CD4-positive, alpha-beta T cell (primary cell): ENCODE measurements around the gene SEMA3F. TPM values are rescaled to one million over a fixed set of nuclear protein-coding genes. Genes with fewer than 3 reads are reported as not detected.

Experiments
- ATAC-seq: fragments of 200-7000 bp; cut with Tn5 transposase; one replicate; pipeline ENCODE4 v1.10.0; 2022; ENCODE audit warnings: mild to moderate bottlenecking; ENCODE audit not compliant: poor library complexity
- CTCF ChIA-PET: fragments of 350-600 bp; sonication (Branson Sonifier 250); formaldehyde crosslinking; loops from one replicate; lab custom pipeline; 2021; ENCODE audit warnings: antibody characterized with exemption, inconsistent platforms; lab: Charles Lee
- POLR2A ChIA-PET: fragments of 350-600 bp; sonication (Branson Sonifier 250); formaldehyde crosslinking; loops from one replicate; lab custom pipeline; 2021; ENCODE audit warnings: antibody characterized with exemption, inconsistent platforms; lab: Charles Lee
- DNase-seq, 14 experiments: peaks; one replicate each; pipeline ENCODE4 v3.0.0-alpha.2; 2013 to 2020; ENCODE audit warnings: mixed read lengths in 2 of 14
- H3K27ac ChIP-seq, 2 donors: one replicate each; pipeline versions ENCODE4 v1.5.1 to v1.7.0; 2013; ENCODE audit warnings: low read length in 2 of 2, low read depth in 1 of 2, mild to moderate bottlenecking in 1 of 2
- H3K27me3 ChIP-seq, 2 experiments: 1 replicate in 1 of 2; 2 replicates in 1 of 2; pipeline versions ENCODE4 v1.6.1 to v1.7.0; 2013; ENCODE audit warnings: low read length in 2 of 2, control low read depth in 1 of 2, mild to moderate bottlenecking in 1 of 2, moderate library complexity in 1 of 2; ENCODE audit not compliant: insufficient read depth in 2 of 2, control insufficient read depth in 1 of 2
- H3K36me3 ChIP-seq: one replicate; pipeline ENCODE4 v1.6.1; 2013; ENCODE audit warnings: low read length, control low read depth; ENCODE audit not compliant: insufficient read depth
- H3K4me1 ChIP-seq: one replicate; pipeline ENCODE4 v1.6.1; 2013; ENCODE audit warnings: low read length, control low read depth; ENCODE audit not compliant: insufficient read depth
- H3K4me3 ChIP-seq: one replicate; pipeline ENCODE4 v1.5.1; 2013; ENCODE audit warnings: mild to moderate bottlenecking, low read length, moderate library complexity
- H3K9me3 ChIP-seq, 2 experiments: 1 replicate in 1 of 2; 2 replicates in 1 of 2; pipeline versions ENCODE4 v1.6.1 to v1.7.0; 2013; ENCODE audit warnings: low read length in 2 of 2, mild to moderate bottlenecking in 2 of 2, control low read depth in 1 of 2, moderate library complexity in 1 of 2; ENCODE audit not compliant: control insufficient read depth in 1 of 2, insufficient read depth in 1 of 2
- H3K27ac Mint-ChIP-seq: one replicate; pipeline ENCODE4 v1.8.0; 2020; ENCODE audit warnings: mixed read lengths
- H3K27me3 Mint-ChIP-seq: one replicate; pipeline ENCODE4 v1.8.0; 2021; ENCODE audit warnings: mixed read lengths
- H3K36me3 Mint-ChIP-seq: one replicate; pipeline ENCODE4 v1.8.0; 2021; ENCODE audit warnings: low read depth, mixed read lengths
- H3K4me1 Mint-ChIP-seq: one replicate; pipeline ENCODE4 v1.8.0; 2021; ENCODE audit warnings: low read depth, mixed read lengths
- H3K4me3 Mint-ChIP-seq: one replicate; pipeline ENCODE4 v1.8.0; 2020; ENCODE audit warnings: mild to moderate bottlenecking, mixed read lengths
- H3K9me3 Mint-ChIP-seq: one replicate; pipeline ENCODE4 v1.8.0; 2020; ENCODE audit warnings: mixed read lengths
- intact Hi-C, 2 experiments: fragments of 100-400 bp; cut with DNase I in 1 of 2; cut with micrococcal nuclease in 1 of 2; formaldehyde crosslinking; loops; one replicate each; pipeline versions ENCODE4 v1.15.1 to v1.9.0; 2023 to 2025; cut with DNase I, micrococcal nuclease
- total RNA-seq, 174 experiments: library from RNA in 2 of 174; stranded (reverse) in 2 of 174; gene quantifications; one replicate each; pipeline ENCODE4 v1.2.3 and lab custom pipeline; 2021 to 2026
- TF ChIP-seq, protein P1 (sequence below): fragments of 200-600 bp; IDR thresholded peaks from one replicate; pipeline ENCODE4 v1.8.0; 2022; ENCODE audit warnings: antibody characterized with exemption, mild to moderate bottlenecking

SEMA3F gene
- total RNA-seq, 2 experiments from 2014 or later = 0.22 to 1.1 TPM

DNA sequence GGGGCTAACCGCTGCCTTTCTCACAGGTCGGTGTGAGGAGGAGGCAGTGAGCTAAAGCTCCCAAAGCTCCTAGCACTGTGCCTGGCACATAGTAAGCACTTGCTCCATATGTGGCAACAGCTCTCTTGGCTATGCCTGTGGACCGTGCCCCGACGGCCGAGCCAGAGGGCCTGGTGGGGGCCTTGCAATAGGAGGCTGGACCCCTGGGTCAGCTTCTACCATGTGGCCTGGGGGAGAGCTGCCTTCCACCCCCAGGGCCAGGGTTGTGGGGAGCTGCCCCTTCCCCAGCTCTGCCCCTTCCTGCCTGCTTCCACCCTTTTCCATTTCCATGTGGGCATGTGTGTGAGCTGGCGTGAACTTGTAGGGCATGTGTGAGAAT lies 19.4 kb downstream of the SEMA3F start:
- no peaks in the 10 kb centered on the region for H3K27me3 Mint-ChIP-seq
- TF ChIP-seq, protein P1, sequence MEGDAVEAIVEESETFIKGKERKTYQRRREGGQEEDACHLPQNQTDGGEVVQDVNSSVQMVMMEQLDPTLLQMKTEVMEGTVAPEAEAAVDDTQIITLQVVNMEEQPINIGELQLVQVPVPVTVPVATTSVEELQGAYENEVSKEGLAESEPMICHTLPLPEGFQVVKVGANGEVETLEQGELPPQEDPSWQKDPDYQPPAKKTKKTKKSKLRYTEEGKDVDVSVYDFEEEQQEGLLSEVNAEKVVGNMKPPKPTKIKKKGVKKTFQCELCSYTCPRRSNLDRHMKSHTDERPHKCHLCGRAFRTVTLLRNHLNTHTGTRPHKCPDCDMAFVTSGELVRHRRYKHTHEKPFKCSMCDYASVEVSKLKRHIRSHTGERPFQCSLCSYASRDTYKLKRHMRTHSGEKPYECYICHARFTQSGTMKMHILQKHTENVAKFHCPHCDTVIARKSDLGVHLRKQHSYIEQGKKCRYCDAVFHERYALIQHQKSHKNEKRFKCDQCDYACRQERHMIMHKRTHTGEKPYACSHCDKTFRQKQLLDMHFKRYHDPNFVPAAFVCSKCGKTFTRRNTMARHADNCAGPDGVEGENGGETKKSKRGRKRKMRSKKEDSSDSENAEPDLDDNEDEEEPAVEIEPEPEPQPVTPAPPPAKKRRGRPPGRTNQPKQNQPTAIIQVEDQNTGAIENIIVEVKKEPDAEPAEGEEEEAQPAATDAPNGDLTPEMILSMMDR = no peak
- CTCF ChIA-PET = no interaction called here

DNA sequence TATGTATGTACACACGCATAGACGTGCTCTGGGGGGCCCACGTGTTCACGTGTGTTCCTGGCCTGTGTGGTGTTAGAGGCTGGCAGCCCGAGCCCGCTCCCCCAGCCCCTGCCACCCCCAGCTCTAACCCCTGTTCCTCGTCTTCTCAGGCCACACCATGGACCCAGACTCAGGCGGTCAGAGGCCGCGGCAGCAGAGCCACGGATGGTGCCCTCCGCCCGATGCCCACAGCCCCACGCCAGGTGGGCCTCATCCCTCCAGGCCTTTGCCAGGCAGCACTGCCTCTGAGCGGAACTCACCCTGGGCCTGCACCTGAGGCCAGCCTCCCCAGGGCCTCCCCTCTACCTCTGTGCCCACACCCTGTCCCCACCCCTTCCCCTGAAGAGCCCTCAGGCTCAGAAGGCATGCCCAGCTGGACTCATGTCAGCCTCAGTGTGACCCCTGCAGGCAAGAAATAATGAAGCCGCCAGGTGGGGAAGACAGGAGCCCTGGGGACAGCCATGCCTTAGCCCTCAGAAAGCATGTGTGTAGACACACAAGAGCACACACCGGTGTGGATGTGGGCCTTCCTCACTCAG lies 19.9 kb downstream of the SEMA3F start:
- no peaks in the 10 kb centered on the region for H3K27me3 ChIP-seq
- ChIA-PET CTCF (no interaction called here), POLR2A (no interaction called here)
- no peak overlapping the region for H3K27ac ChIP-seq
- Mint-ChIP-seq H3K4me1 (no peaks in the 10 kb centered on the region), H3K4me3 (no peak overlapping the region), H3K36me3 (no peaks in the 10 kb centered on the region), H3K27me3 (no peaks in the 10 kb centered on the region), H3K27ac (no peak overlapping the region), H3K9me3 (no peaks in the 10 kb centered on the region)
- no peak for DNase-seq
- TF ChIP-seq, protein P1 = no peak
- intact Hi-C loops = no loop called here
- no peak for ATAC-seq
- H3K9me3 ChIP-seq = no peaks in the 10 kb centered on the region
- peaks cover 4% of the 10 kb centered on the region for H3K4me1 ChIP-seq
- no peak overlapping the region for H3K4me3 ChIP-seq
- H3K36me3 ChIP-seq = no peaks in the 10 kb centered on the region

More for the DNA sequence above, 19.4 kb downstream of the SEMA3F start:
- DNase-seq (no peak), ATAC-seq (no peak)
- H3K4me3 ChIP-seq = no peak overlapping the region
- no peaks in the 10 kb centered on the region for H3K9me3 ChIP-seq
- Mint-ChIP-seq H3K4me1 (no peaks in the 10 kb centered on the region), H3K4me3 (no peak overlapping the region), H3K36me3 (no peaks in the 10 kb centered on the region), H3K27ac (no peak overlapping the region), H3K9me3 (no peaks in the 10 kb centered on the region)
- intact Hi-C loops = no loop called here
- H3K4me1 ChIP-seq = peaks cover 4% of the 10 kb centered on the region
- H3K36me3 ChIP-seq = no peaks in the 10 kb centered on the region
- H3K27me3 ChIP-seq = no peaks in the 10 kb centered on the region
- H3K27ac ChIP-seq = no peak overlapping the region
- POLR2A ChIA-PET = no interaction called here

DNA sequence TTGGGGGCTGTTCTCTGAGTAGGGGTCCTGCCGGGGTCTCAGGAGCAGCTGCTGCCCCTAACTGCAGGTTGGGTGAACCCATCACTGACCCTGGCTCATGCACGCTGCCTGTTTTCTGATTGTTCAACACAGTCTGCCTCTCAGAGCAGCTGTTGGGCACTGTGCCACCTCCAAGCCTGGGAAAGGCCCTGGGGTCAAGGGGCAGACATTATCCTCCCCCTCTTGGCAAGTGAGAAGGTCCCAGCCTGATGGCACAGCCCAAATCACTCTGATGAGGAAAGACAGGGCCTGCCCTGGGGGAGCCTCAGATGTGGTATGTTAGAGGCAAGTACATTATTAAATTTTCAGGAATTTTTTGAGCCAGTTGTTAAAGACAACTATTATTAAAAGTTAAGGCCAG lies 22.2 kb downstream of the SEMA3F start:
- ChIA-PET CTCF (no interaction called here), POLR2A (no interaction called here)
- H3K4me1 Mint-ChIP-seq = no peaks in the 10 kb centered on the region
- Histone ChIP-seq H3K4me3 (no peak overlapping the region), H3K4me1 (peaks cover 4% of the 10 kb centered on the region), H3K27ac (no peak overlapping the region), H3K36me3 (no peaks in the 10 kb centered on the region), H3K9me3 (no peaks in the 10 kb centered on the region), H3K27me3 (no peaks in the 10 kb centered on the region)
- intact Hi-C loops = no loop called here
- H3K4me3 Mint-ChIP-seq = no peak overlapping the region
- TF ChIP-seq, protein P1 = no peak
- DNase-seq = no peak
- no peak overlapping the region for H3K27ac Mint-ChIP-seq
- no peak for ATAC-seq
- H3K9me3 Mint-ChIP-seq = no peaks in the 10 kb centered on the region
- H3K36me3 Mint-ChIP-seq = no peaks in the 10 kb centered on the region
- no peaks in the 10 kb centered on the region for H3K27me3 Mint-ChIP-seq
